H1 (cell line): ENCODE results near the gene SLC6A12.

Experiments used
- CHD1 ChIP-seq: IDR thresholded peaks from 2 replicates; pipeline ENCODE4 v1.6.1; 2012; ENCODE audit warnings: low read depth, low read length, improper control_type of control experiment
- EGR1 ChIP-seq: IDR thresholded peaks from 2 replicates; pipeline ENCODE4 v1.6.1; 2011; ENCODE audit warnings: low read depth, low read length, borderline replicate concordance
- EZH2 ChIP-seq: fragments of 200-600 bp; sonication (generic); IDR thresholded peaks from 2 replicates; pipeline ENCODE4 v1.7.1; 2012; ENCODE audit warnings: low read depth, mild to moderate bottlenecking, moderate library complexity, low read length, inconsistent platforms; ENCODE audit not compliant: severe bottlenecking
- POLR2A ChIP-seq, 2 experiments: IDR thresholded peaks; 1 replicate in 1 of 2; 2 replicates in 1 of 2; pipeline ENCODE4 v1.6.1; 2011; ENCODE audit warnings: low read depth in 2 of 2, low read length in 2 of 2, mild to moderate bottlenecking in 2 of 2; ENCODE audit errors: control extremely low read depth in 1 of 2
- POLR2AphosphoS5 ChIP-seq: IDR thresholded peaks from 2 replicates; pipeline ENCODE4 v1.6.1; 2011; ENCODE audit warnings: low read depth, low read length
- POU5F1 ChIP-seq: IDR thresholded peaks from 2 replicates; pipeline ENCODE4 v1.6.1; 2011; ENCODE audit warnings: low read depth, mild to moderate bottlenecking, low read length, moderate library complexity
- RFX5 ChIP-seq: IDR thresholded peaks from 2 replicates; pipeline ENCODE4 v1.6.1; 2011; ENCODE audit warnings: low read depth, low read length, improper control_type of control experiment, borderline replicate concordance
- SP1 ChIP-seq: IDR thresholded peaks from 2 replicates; pipeline ENCODE4 v1.6.1; 2011; ENCODE audit warnings: low read depth, low read length
- SP2 ChIP-seq: IDR thresholded peaks from 2 replicates; pipeline ENCODE4 v1.6.1; 2012; ENCODE audit warnings: mild to moderate bottlenecking, low read length, inconsistent platforms
- SUZ12 ChIP-seq: fragments of 200-600 bp; sonication (generic); IDR thresholded peaks from 2 replicates; pipeline ENCODE4 v1.6.1; 2012; ENCODE audit warnings: mild to moderate bottlenecking, inconsistent platforms, low read length, moderate library complexity, mixed read lengths
- YY1 ChIP-seq: IDR thresholded peaks from 2 replicates; pipeline ENCODE4 v1.6.1; 2011; ENCODE audit warnings: low read depth, mild to moderate bottlenecking, low read length
- TF ChIP-seq, protein P1 (sequence below), 3 experiments: IDR thresholded peaks; 1 replicate in 2 of 3; 2 replicates in 1 of 3; pipeline versions ENCODE4 v1.5.1 to v1.6.1; 2011; ENCODE audit warnings: low read length in 3 of 3, mild to moderate bottlenecking in 3 of 3, inconsistent platforms in 2 of 3, low read depth in 1 of 3, moderate library complexity in 1 of 3; ENCODE audit not compliant: insufficient read depth in 1 of 3; ENCODE audit errors: control extremely low read depth in 1 of 3
- TF ChIP-seq, protein P2 (sequence below): IDR thresholded peaks from 2 replicates; pipeline ENCODE4 v1.6.1; 2012; ENCODE audit warnings: low read length, inconsistent platforms

DNA sequence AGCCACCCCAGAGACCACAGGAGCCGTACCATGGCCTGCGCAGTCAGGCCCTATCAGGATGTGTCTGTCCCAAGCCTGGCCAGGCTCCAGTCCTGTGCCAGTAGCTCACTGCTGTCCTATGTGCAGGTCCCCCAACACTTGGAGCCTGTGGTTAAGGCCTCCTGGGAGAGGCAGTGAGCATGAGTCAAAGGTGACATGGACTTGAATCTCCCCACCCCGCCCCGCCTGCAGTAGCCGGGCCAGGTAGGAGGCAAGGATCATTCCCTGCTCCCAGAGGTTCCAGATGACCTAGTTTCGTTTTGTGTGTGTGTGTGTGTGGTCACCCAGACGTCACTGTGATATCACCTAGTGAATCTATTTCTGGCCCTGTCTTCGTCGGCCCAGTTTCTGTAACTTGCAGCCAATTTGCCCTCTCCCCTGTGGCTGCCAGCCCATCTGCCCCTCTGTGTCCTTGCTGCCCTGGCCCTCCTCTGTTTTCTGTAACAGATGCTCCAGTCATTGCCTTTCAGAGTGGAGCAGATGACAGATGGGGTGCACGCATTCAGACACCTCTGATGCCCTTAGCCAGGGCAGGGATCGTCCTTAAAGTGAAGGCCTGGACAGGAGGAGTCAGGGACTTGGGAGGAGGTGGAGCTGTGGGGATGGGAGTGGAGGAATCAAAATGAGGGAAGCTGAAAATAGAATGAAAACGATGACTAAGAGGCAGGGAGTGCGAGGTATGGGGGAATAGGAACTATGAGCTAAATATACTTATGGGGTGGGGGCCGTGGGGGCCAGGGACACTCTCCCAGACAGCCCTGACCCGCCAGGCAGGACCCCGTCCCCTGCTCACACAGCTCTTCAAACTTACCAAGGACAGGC is 37.4 kb downstream of the SLC6A12 start:
- no peak for TF ChIP-seq EZH2
- TF ChIP-seq SP1 = no peak
- no peak for TF ChIP-seq RFX5
- TF ChIP-seq CHD1 = no peak
- TF ChIP-seq, protein P1, sequence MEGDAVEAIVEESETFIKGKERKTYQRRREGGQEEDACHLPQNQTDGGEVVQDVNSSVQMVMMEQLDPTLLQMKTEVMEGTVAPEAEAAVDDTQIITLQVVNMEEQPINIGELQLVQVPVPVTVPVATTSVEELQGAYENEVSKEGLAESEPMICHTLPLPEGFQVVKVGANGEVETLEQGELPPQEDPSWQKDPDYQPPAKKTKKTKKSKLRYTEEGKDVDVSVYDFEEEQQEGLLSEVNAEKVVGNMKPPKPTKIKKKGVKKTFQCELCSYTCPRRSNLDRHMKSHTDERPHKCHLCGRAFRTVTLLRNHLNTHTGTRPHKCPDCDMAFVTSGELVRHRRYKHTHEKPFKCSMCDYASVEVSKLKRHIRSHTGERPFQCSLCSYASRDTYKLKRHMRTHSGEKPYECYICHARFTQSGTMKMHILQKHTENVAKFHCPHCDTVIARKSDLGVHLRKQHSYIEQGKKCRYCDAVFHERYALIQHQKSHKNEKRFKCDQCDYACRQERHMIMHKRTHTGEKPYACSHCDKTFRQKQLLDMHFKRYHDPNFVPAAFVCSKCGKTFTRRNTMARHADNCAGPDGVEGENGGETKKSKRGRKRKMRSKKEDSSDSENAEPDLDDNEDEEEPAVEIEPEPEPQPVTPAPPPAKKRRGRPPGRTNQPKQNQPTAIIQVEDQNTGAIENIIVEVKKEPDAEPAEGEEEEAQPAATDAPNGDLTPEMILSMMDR (IDR thresholded peaks at IDR 0.05; ENCODE audit: control extremely low read depth in 1 of 3, insufficient read depth in 1 of 3, low read depth in 1 of 3, low read length in 3 of 3) = no peak
- no peak for TF ChIP-seq POLR2A (IDR thresholded peaks at IDR 0.05; ENCODE audit: control extremely low read depth in 1 of 2, low read depth in 2 of 2, low read length in 2 of 2)
- TF ChIP-seq POLR2AphosphoS5 = no peak
- TF ChIP-seq, protein P2, sequence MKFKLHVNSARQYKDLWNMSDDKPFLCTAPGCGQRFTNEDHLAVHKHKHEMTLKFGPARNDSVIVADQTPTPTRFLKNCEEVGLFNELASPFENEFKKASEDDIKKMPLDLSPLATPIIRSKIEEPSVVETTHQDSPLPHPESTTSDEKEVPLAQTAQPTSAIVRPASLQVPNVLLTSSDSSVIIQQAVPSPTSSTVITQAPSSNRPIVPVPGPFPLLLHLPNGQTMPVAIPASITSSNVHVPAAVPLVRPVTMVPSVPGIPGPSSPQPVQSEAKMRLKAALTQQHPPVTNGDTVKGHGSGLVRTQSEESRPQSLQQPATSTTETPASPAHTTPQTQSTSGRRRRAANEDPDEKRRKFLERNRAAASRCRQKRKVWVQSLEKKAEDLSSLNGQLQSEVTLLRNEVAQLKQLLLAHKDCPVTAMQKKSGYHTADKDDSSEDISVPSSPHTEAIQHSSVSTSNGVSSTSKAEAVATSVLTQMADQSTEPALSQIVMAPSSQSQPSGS = no peak
- no peak for TF ChIP-seq EGR1
- TF ChIP-seq YY1 = no peak
- TF ChIP-seq SP2 = no peak
- TF ChIP-seq POU5F1 = no peak
- TF ChIP-seq SUZ12 = no peak
